GM21717 (cell line): Measurements from ENCODE around the gene C1orf174.

Source experiments
- ATAC-seq: cut with Tn5 transposase; IDR thresholded peaks from one replicate; pipeline ENCODE4 v1.9.1; 2021; ENCODE audit warnings: mild to moderate bottlenecking, moderate library complexity; ENCODE audit not compliant: unreplicated experiment

C1orf174 gene

GRCh38 chr1:3900150-3900968 lies at the start of gene C1orf174:
C1orf174 (minus strand) TSS chr1:3900272; CDS start chr1:3900186, 86 bp downstream.
- ATAC-seq = peak; percentile 77

GRCh38 chr1:3948344-3948743 lies 48.3 kb upstream of the C1orf174 start:
- no peak for ATAC-seq

- ATAC-seq = no peak
Measured at GRCh38 chr1:3945916-3946840, 46.1 kb upstream of the C1orf174 start.

GRCh38 chr1:3945222-3945621 lies 45.1 kb upstream of the C1orf174 start:
- no peak for ATAC-seq

GRCh38 chr1:3944578-3945125 lies 44.6 kb upstream of the C1orf174 start:
- ATAC-seq = no peak

- no peak for ATAC-seq
Measured at GRCh38 chr1:3943806-3944577, 43.9 kb upstream of the C1orf174 start.

GRCh38 chr1:3943123-3943431 lies 43.0 kb upstream of the C1orf174 start:
- ATAC-seq = no peak

GRCh38 chr1:3942416-3943122 lies 42.5 kb upstream of the C1orf174 start:
- no peak for ATAC-seq

GRCh38 chr1:3940754-3941345 lies 40.8 kb upstream of the C1orf174 start:
- ATAC-seq = no peak

- ATAC-seq = no peak
Measured at GRCh38 chr1:3940081-3940753, 40.1 kb upstream of the C1orf174 start.

GRCh38 chr1:3939242-3940080 lies 39.4 kb upstream of the C1orf174 start:
- no peak for ATAC-seq

GRCh38 chr1:3932156-3932919 lies 32.3 kb upstream of the C1orf174 start:
- no peak for ATAC-seq

GRCh38 chr1:3931007-3931912 lies 31.2 kb upstream of the C1orf174 start:
- ATAC-seq = no peak

GRCh38 chr1:3930301-3931006 lies 30.4 kb upstream of the C1orf174 start:
- ATAC-seq = no peak

- no peak for ATAC-seq
Measured at GRCh38 chr1:3929126-3929525, 29.1 kb upstream of the C1orf174 start.

- no peak for ATAC-seq
Measured at GRCh38 chr1:3928586-3928985, 28.5 kb upstream of the C1orf174 start.
